H9 (cell line): Measurements from ENCODE around the gene AHI1. TPM values are rescaled to one million over a fixed set of nuclear protein-coding genes. Genes with fewer than 3 reads are reported as not detected.

ENCODE experiments used
- DNase-seq: peaks from one replicate; pipeline ENCODE4 v3.0.0-alpha.2; 2017
- H2AFZ ChIP-seq: one replicate; pipeline ENCODE4 v1.6.1; 2013; ENCODE audit warnings: mild to moderate bottlenecking, low read length, control low read depth, moderate library complexity
- H2AK5ac ChIP-seq: 2 replicates; pipeline ENCODE4 v1.6.1; 2013; ENCODE audit warnings: low read length, control low read depth, mixed read lengths; ENCODE audit not compliant: insufficient read length
- H2BK120ac ChIP-seq: one replicate; pipeline ENCODE4 v1.6.1; 2013; ENCODE audit warnings: low read depth, mild to moderate bottlenecking, low read length, control low read depth, inconsistent platforms; ENCODE audit not compliant: poor library complexity, severe bottlenecking
- H2BK12ac ChIP-seq: 2 replicates; pipeline ENCODE4 v1.6.1; 2013; ENCODE audit warnings: low read length, control low read depth, mixed read lengths, low read depth; ENCODE audit not compliant: insufficient read length
- H2BK15ac ChIP-seq: 2 replicates; pipeline ENCODE4 v1.6.1; 2013; ENCODE audit warnings: low read depth, low read length, control low read depth
- H2BK20ac ChIP-seq: one replicate; pipeline ENCODE4 v1.6.1; 2013; ENCODE audit warnings: low read depth, mild to moderate bottlenecking, low read length, control low read depth, inconsistent platforms; ENCODE audit not compliant: poor library complexity, severe bottlenecking
- H2BK5ac ChIP-seq: 2 replicates; pipeline ENCODE4 v1.6.1; 2013; ENCODE audit warnings: low read length, control low read depth, mixed read lengths; ENCODE audit not compliant: insufficient read length
- H3K14ac ChIP-seq: 2 replicates; pipeline ENCODE4 v1.6.1; 2013; ENCODE audit warnings: low read length, control low read depth; ENCODE audit not compliant: insufficient read depth
- H3K18ac ChIP-seq: 2 replicates; pipeline ENCODE4 v1.6.1; 2013; ENCODE audit warnings: low read depth, mild to moderate bottlenecking, mixed read lengths, low read length, control low read depth; ENCODE audit not compliant: insufficient read length
- H3K23ac ChIP-seq: 2 replicates; pipeline ENCODE4 v1.6.1; 2013; ENCODE audit warnings: low read length, control low read depth, mixed read lengths, low read depth; ENCODE audit not compliant: insufficient read length
- H3K23me2 ChIP-seq: 2 replicates; pipeline ENCODE4 v1.6.1; 2013; ENCODE audit warnings: low read depth, mild to moderate bottlenecking, mixed read lengths, low read length, control low read depth; ENCODE audit not compliant: insufficient read length, poor library complexity, severe bottlenecking
- H3K27ac ChIP-seq: 2 replicates; pipeline ENCODE4 v1.5.1; 2013; ENCODE audit warnings: low read length, control low read depth, mixed read lengths, low read depth; ENCODE audit not compliant: insufficient read length
- H3K27me3 ChIP-seq: 2 replicates; pipeline ENCODE4 v1.6.1; 2013; ENCODE audit warnings: low read length, control low read depth, inconsistent platforms; ENCODE audit not compliant: insufficient read depth
- H3K4ac ChIP-seq: 2 replicates; pipeline ENCODE4 v1.6.1; 2013; ENCODE audit warnings: low read depth, mild to moderate bottlenecking, control low read depth, inconsistent platforms, low read length, moderate library complexity
- H3K4me1 ChIP-seq: 2 replicates; pipeline ENCODE4 v1.6.1; 2013; ENCODE audit warnings: low read length, control low read depth, inconsistent platforms; ENCODE audit not compliant: insufficient read depth
- H3K4me2 ChIP-seq: 2 replicates; pipeline ENCODE4 v1.6.1; 2013; ENCODE audit warnings: low read length, control low read depth, mixed read lengths; ENCODE audit not compliant: insufficient read length, insufficient read depth
- H3K56ac ChIP-seq: 2 replicates; pipeline ENCODE4 v1.6.1; 2013; ENCODE audit warnings: low read depth, mild to moderate bottlenecking, mixed read lengths, low read length, control low read depth; ENCODE audit not compliant: insufficient read length
- H3K79me1 ChIP-seq: 2 replicates; pipeline ENCODE4 v1.6.1; 2013; ENCODE audit warnings: low read depth, mild to moderate bottlenecking, moderate library complexity, low read length, control low read depth, inconsistent platforms; ENCODE audit not compliant: insufficient read depth, poor library complexity, severe bottlenecking
- H3K79me2 ChIP-seq: 2 replicates; pipeline ENCODE4 v1.6.1; 2013; ENCODE audit warnings: low read length, control low read depth, inconsistent platforms; ENCODE audit not compliant: insufficient read depth
- H3K9ac ChIP-seq: 2 replicates; pipeline ENCODE4 v1.6.1; 2013; ENCODE audit warnings: low read length, control low read depth, mixed read lengths; ENCODE audit not compliant: insufficient read length; ENCODE audit errors: extremely low read depth
- H3K9me3 ChIP-seq: one replicate; pipeline ENCODE4 v1.6.1; 2013; ENCODE audit warnings: low read depth, low read length, inconsistent platforms; ENCODE audit not compliant: control insufficient read depth
- H3T11ph ChIP-seq: one replicate; pipeline ENCODE4 v1.6.1; 2013; ENCODE audit warnings: mild to moderate bottlenecking, low read length, control low read depth, inconsistent platforms
- H4K20me1 ChIP-seq: one replicate; pipeline ENCODE4 v1.6.1; 2013; ENCODE audit not compliant: control insufficient read depth, insufficient read length, insufficient read depth
- H4K5ac ChIP-seq: 2 replicates; pipeline ENCODE4 v1.6.1; 2013; ENCODE audit warnings: low read depth, mild to moderate bottlenecking, mixed read lengths, low read length, control low read depth; ENCODE audit not compliant: insufficient read length
- H4K8ac ChIP-seq: replicated peaks from 2 replicates; pipeline ENCODE4 v1.6.1; 2013; ENCODE audit warnings: low read length, control low read depth, mixed read lengths, low read depth; ENCODE audit not compliant: insufficient read length
- H4K91ac ChIP-seq: 2 replicates; pipeline ENCODE4 v1.6.1; 2013; ENCODE audit warnings: low read depth, mild to moderate bottlenecking, moderate library complexity, mixed read lengths, low read length, control low read depth; ENCODE audit not compliant: insufficient read length
- H3K27ac Mint-ChIP-seq, 3 experiments: 2 replicates in 2 of 3; 3 replicates in 1 of 3; pipeline ENCODE4 v1.8.0; 2020 to 2021; ENCODE audit warnings: mixed read lengths in 3 of 3, mild to moderate bottlenecking in 1 of 3, moderate library complexity in 1 of 3
- H3K27me3 Mint-ChIP-seq: 2 replicates; pipeline ENCODE4 v1.8.0; 2021; ENCODE audit warnings: low read depth, mild to moderate bottlenecking, moderate library complexity, mixed read lengths
- H3K36me3 Mint-ChIP-seq, 3 experiments: 2 replicates in 2 of 3; 3 replicates in 1 of 3; pipeline ENCODE4 v1.8.0; 2020 to 2021; ENCODE audit warnings: low read depth in 3 of 3, mixed read lengths in 3 of 3; ENCODE audit not compliant: insufficient read depth in 1 of 3
- H3K4me1 Mint-ChIP-seq, 2 experiments: 2 replicates each; pipeline ENCODE4 v1.8.0; 2020; ENCODE audit warnings: mixed read lengths in 2 of 2
- H3K4me3 Mint-ChIP-seq, 2 experiments: 2 replicates in 1 of 2; 3 replicates in 1 of 2; pipeline ENCODE4 v1.8.0; 2020 to 2021; ENCODE audit warnings: mild to moderate bottlenecking in 2 of 2, mixed read lengths in 2 of 2, moderate library complexity in 1 of 2
- H3K9me3 Mint-ChIP-seq, 2 experiments: 2 replicates in 1 of 2; 3 replicates in 1 of 2; pipeline ENCODE4 v1.8.0; 2020; ENCODE audit warnings: mild to moderate bottlenecking in 2 of 2, mixed read lengths in 2 of 2, moderate library complexity in 1 of 2
- WGBS: extraction: QIAGEN DNeasy Blood & Tissue Kit; methylation state at CpG from one replicate; pipeline ENCODE4 v1.1.7; 2013; ENCODE audit warnings: missing lambda C conversion rate, low lambda C conversion rate, mixed read lengths; ENCODE audit not compliant: insufficient read length; ENCODE audit errors: extremely low coverage; 5-methylcytosine and 5-hydroxymethylcytosine counted together
- total RNA-seq: library from RNA; stranded (reverse); gene quantifications from 2 replicates; pipeline ENCODE4 v1.2.1, GENCODE V29; 2021
- TF ChIP-seq, protein P1 (sequence below): fragments of 200-600 bp; sonication (generic); conservative IDR thresholded peaks from 3 replicates; pipeline ENCODE4 v1.8.0; 2021; ENCODE audit warnings: antibody characterized with exemption, mild to moderate bottlenecking

The AHI1 gene
- total RNA-seq, 1 experiment from 2014 or later, result 9.9 TPM

DNA sequence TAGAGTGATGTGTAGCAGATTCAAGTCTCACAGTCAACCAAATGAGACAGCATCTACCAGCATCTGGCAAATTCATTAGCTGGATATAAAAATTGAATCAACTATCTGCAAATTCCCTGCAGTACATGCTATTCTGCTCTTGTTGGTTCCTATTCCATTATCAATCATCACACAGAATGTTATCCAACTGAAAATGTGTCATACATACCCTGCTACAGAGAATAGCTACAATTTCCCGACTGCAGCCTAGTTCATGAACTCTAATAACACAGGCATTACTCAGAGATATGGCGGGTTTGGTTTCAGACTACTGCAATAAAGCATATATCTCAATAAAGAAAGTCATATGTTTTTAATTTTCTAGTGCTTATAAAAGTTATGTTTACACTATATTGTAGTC, 78.4 kb downstream of the AHI1 start:
- Mint-ChIP-seq H3K27me3 (no peaks in the 10 kb centered on the region), H3K27ac (no peak overlapping the region), H3K4me3 (no peak overlapping the region), H3K4me1 (peaks cover 5 to 14% of the 10 kb centered on the region in 2 experiments), H3K9me3 (no peaks in the 10 kb centered on the region), H3K36me3 (no peaks in the 10 kb centered on the region)
- Histone ChIP-seq H4K20me1 (no peaks in the 10 kb centered on the region), H3K27ac (no peak overlapping the region), H3K4me1 (no peaks in the 10 kb centered on the region), H2BK20ac (no peak overlapping the region), H3T11ph (no peak overlapping the region), H3K23me2 (no peaks in the 10 kb centered on the region), H3K9ac (no peak overlapping the region), H2BK120ac (no peak overlapping the region), H3K79me2 (no peaks in the 10 kb centered on the region), H3K56ac (no peak overlapping the region), H3K9me3 (no peaks in the 10 kb centered on the region), H2AK5ac (no peak overlapping the region), H3K14ac (no peak overlapping the region), H3K4me2 (no peak overlapping the region), H3K18ac (no peak overlapping the region), H2BK12ac (no peak overlapping the region), H3K27me3 (no peaks in the 10 kb centered on the region), H4K5ac (no peak overlapping the region), H3K79me1 (no peaks in the 10 kb centered on the region), H2AFZ (no peak overlapping the region), H3K23ac (no peak overlapping the region), H3K4ac (no peak overlapping the region), H4K91ac (no peak overlapping the region), H4K8ac (no peak overlapping the region), H2BK5ac (no peak overlapping the region), H2BK15ac (no peak overlapping the region)
- TF ChIP-seq, protein P1, sequence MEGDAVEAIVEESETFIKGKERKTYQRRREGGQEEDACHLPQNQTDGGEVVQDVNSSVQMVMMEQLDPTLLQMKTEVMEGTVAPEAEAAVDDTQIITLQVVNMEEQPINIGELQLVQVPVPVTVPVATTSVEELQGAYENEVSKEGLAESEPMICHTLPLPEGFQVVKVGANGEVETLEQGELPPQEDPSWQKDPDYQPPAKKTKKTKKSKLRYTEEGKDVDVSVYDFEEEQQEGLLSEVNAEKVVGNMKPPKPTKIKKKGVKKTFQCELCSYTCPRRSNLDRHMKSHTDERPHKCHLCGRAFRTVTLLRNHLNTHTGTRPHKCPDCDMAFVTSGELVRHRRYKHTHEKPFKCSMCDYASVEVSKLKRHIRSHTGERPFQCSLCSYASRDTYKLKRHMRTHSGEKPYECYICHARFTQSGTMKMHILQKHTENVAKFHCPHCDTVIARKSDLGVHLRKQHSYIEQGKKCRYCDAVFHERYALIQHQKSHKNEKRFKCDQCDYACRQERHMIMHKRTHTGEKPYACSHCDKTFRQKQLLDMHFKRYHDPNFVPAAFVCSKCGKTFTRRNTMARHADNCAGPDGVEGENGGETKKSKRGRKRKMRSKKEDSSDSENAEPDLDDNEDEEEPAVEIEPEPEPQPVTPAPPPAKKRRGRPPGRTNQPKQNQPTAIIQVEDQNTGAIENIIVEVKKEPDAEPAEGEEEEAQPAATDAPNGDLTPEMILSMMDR, result no peak
- DNase-seq, result no peak
- WGBS, result no CpG with 5 or more reads among the region's 2 CpGs
